DND-41 (cell line): ENCODE results near the gene LY6G6F.

Experiments used
- ATAC-seq: fragments of 200-7000 bp; cut with Tn5 transposase; 3 replicates; pipeline ENCODE4 v1.9.1; 2021; ENCODE audit warnings: low read depth; ENCODE audit not compliant: insufficient read depth
- DNase-seq: peaks from one replicate; pipeline ENCODE4 v3.0.0-alpha.2; 2020
- H2AFZ ChIP-seq: 2 replicates; pipeline ENCODE4 v1.6.0; 2012; ENCODE audit warnings: low read depth, low read length
- H3K27ac ChIP-seq: 2 replicates; pipeline ENCODE4 v1.5.1; 2012; ENCODE audit warnings: low read length, inconsistent platforms
- H3K27me3 ChIP-seq: fragments of 200-600 bp; sonication (generic); 2 replicates; pipeline ENCODE4 v1.6.0; 2012; ENCODE audit warnings: low read length, mild to moderate bottlenecking, inconsistent platforms; ENCODE audit not compliant: insufficient read depth, poor library complexity
- H3K36me3 ChIP-seq: 2 replicates; pipeline ENCODE4 v1.5.1; 2012; ENCODE audit warnings: low read length, inconsistent platforms; ENCODE audit not compliant: insufficient read depth
- H3K4me1 ChIP-seq: 2 replicates; pipeline ENCODE4 v1.5.1; 2012; ENCODE audit warnings: mild to moderate bottlenecking, low read length; ENCODE audit not compliant: insufficient read depth
- H3K4me2 ChIP-seq: 2 replicates; pipeline ENCODE4 v1.6.0; 2012; ENCODE audit warnings: mild to moderate bottlenecking, moderate library complexity, low read length, inconsistent platforms; ENCODE audit not compliant: insufficient read depth
- H3K4me3 ChIP-seq, 2 experiments: fragments of 200-600 bp in 1 of 2; shearing (Covaris generic) in 1 of 2; 2 replicates each; pipeline ENCODE4 v1.5.1; 2012 to 2016; ENCODE audit warnings: inconsistent platforms in 2 of 2, low read length in 2 of 2, mild to moderate bottlenecking in 2 of 2, low read depth in 1 of 2, moderate library complexity in 1 of 2
- H3K79me2 ChIP-seq: 2 replicates; pipeline ENCODE4 v1.6.0; 2012; ENCODE audit warnings: low read length, inconsistent platforms; ENCODE audit not compliant: insufficient read depth
- H3K9ac ChIP-seq: 2 replicates; pipeline ENCODE4 v1.6.0; 2012; ENCODE audit warnings: low read depth, mild to moderate bottlenecking, inconsistent platforms, low read length, moderate library complexity
- H3K9me3 ChIP-seq: 2 replicates; pipeline ENCODE4 v1.5.1; 2012; ENCODE audit warnings: low read length, moderate library complexity, mild to moderate bottlenecking, inconsistent platforms; ENCODE audit not compliant: insufficient read depth, severe bottlenecking
- H4K20me1 ChIP-seq: 2 replicates; pipeline ENCODE4 v1.6.0; 2012; ENCODE audit warnings: low read length; ENCODE audit not compliant: insufficient read depth
- EZH2 ChIP-seq: IDR thresholded peaks from 3 replicates; pipeline ENCODE4 v1.6.1; 2012; ENCODE audit warnings: borderline replicate concordance, low read depth, mild to moderate bottlenecking, moderate library complexity, low read length, inconsistent platforms; ENCODE audit not compliant: severe bottlenecking
- TF ChIP-seq, protein P1 (sequence below): IDR thresholded peaks from 2 replicates; pipeline ENCODE4 v1.5.1; 2012; ENCODE audit warnings: borderline replicate concordance, low read length, moderate library complexity, mild to moderate bottlenecking; ENCODE audit not compliant: poor library complexity, severe bottlenecking; ENCODE audit errors: extremely low read depth

LY6G6F gene

GRCh38 chr6:31717499-31718222, 11.0 kb downstream of the LY6G6F start:
- ATAC-seq (no peak), DNase-seq (no peak)
- H3K9me3 ChIP-seq = no peaks in the 10 kb centered on the region
- H3K36me3 ChIP-seq = no peaks in the 10 kb centered on the region
- no peak overlapping the region for H2AFZ ChIP-seq
- no peaks in the 10 kb centered on the region for H3K4me1 ChIP-seq
- H4K20me1 ChIP-seq = no peaks in the 10 kb centered on the region
- H3K9ac ChIP-seq = no peak overlapping the region
- H3K4me3 ChIP-seq = no peak overlapping the region
- no peak overlapping the region for H3K27ac ChIP-seq
- no peak overlapping the region for H3K4me2 ChIP-seq
- H3K79me2 ChIP-seq = no peaks in the 10 kb centered on the region
- H3K27me3 ChIP-seq = no peaks in the 10 kb centered on the region
- TF ChIP-seq EZH2 = no peak
- TF ChIP-seq, protein P1, sequence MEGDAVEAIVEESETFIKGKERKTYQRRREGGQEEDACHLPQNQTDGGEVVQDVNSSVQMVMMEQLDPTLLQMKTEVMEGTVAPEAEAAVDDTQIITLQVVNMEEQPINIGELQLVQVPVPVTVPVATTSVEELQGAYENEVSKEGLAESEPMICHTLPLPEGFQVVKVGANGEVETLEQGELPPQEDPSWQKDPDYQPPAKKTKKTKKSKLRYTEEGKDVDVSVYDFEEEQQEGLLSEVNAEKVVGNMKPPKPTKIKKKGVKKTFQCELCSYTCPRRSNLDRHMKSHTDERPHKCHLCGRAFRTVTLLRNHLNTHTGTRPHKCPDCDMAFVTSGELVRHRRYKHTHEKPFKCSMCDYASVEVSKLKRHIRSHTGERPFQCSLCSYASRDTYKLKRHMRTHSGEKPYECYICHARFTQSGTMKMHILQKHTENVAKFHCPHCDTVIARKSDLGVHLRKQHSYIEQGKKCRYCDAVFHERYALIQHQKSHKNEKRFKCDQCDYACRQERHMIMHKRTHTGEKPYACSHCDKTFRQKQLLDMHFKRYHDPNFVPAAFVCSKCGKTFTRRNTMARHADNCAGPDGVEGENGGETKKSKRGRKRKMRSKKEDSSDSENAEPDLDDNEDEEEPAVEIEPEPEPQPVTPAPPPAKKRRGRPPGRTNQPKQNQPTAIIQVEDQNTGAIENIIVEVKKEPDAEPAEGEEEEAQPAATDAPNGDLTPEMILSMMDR = no peak

- no peak overlapping the region for H3K9ac ChIP-seq
- H3K79me2 ChIP-seq = no peaks in the 10 kb centered on the region
- no peak overlapping the region for H3K27ac ChIP-seq
- no peaks in the 10 kb centered on the region for H3K27me3 ChIP-seq
- ATAC-seq (no peak), DNase-seq (no peak)
- no peaks in the 10 kb centered on the region for H4K20me1 ChIP-seq
- no peak for TF ChIP-seq EZH2
- TF ChIP-seq, protein P1 = no peak
- no peak overlapping the region for H3K4me3 ChIP-seq
- no peaks in the 10 kb centered on the region for H3K36me3 ChIP-seq
- no peak overlapping the region for H3K4me2 ChIP-seq
- H2AFZ ChIP-seq = no peak overlapping the region
- H3K9me3 ChIP-seq = no peaks in the 10 kb centered on the region
- H3K4me1 ChIP-seq = no peaks in the 10 kb centered on the region
These were observed 11.6 kb downstream of the LY6G6F start for GRCh38 chr6:31718265-31718664.

- TF ChIP-seq, protein P1 = no peak
- H3K79me2 ChIP-seq = no peaks in the 10 kb centered on the region
- H3K27ac ChIP-seq = no peak overlapping the region
- no peak overlapping the region for H3K4me3 ChIP-seq
- DNase-seq (no peak), ATAC-seq (no peak)
- no peaks in the 10 kb centered on the region for H4K20me1 ChIP-seq
- no peaks in the 10 kb centered on the region for H3K36me3 ChIP-seq
- no peak overlapping the region for H2AFZ ChIP-seq
- H3K27me3 ChIP-seq = no peaks in the 10 kb centered on the region
- no peak overlapping the region for H3K4me2 ChIP-seq
- no peaks in the 10 kb centered on the region for H3K9me3 ChIP-seq
- no peak overlapping the region for H3K9ac ChIP-seq
- peaks cover 4% of the 10 kb centered on the region for H3K4me1 ChIP-seq
These were observed 12.3 kb downstream of the LY6G6F start for GRCh38 chr6:31719001-31719400.

DNA sequence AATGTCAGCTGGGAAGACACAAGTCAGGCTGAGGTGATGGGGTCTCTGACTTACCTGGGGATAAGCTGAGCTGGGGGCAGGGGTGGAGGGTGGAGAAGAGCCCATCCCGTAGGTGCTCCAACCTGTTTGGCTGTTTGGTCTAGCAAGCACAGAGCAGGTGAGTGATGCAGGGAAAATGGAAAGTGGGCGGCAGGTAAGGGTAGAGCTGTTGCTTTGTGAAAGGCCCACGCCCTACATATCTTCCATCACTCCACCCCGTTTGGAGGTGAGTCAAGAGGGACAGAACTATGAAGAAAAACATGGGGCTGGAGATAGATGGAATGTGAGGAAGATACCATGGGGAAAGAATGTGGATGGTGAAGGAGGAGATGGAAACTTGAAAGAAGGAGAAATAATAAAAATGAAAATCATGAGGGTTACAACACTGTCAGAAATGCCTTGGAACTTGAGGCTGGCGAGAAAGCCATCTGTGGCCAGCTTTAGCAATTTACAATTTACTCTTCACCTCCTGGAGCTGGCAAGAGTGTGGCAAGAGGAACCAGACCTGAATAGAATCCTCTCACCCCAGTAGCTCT, 13.6 kb downstream of the LY6G6F start:
- H3K27me3 ChIP-seq = no peaks in the 10 kb centered on the region
- ATAC-seq = no peak
- H3K4me3 ChIP-seq = no peak overlapping the region
- no peak overlapping the region for H3K27ac ChIP-seq
- H4K20me1 ChIP-seq = no peaks in the 10 kb centered on the region
- no peak for DNase-seq
- H2AFZ ChIP-seq = no peak overlapping the region
- H3K4me1 ChIP-seq = peaks cover 4% of the 10 kb centered on the region
- no peak overlapping the region for H3K4me2 ChIP-seq
- H3K79me2 ChIP-seq = no peaks in the 10 kb centered on the region
- no peaks in the 10 kb centered on the region for H3K36me3 ChIP-seq
- H3K9ac ChIP-seq = no peak overlapping the region
- no peaks in the 10 kb centered on the region for H3K9me3 ChIP-seq
- TF ChIP-seq, protein P1 = no peak
- TF ChIP-seq EZH2 = no peak
